HG02763 (cell line): Measurements from ENCODE around the gene SLC9A1.

Experiments
- ATAC-seq: cut with Tn5 transposase; IDR thresholded peaks from one replicate; pipeline ENCODE4 v1.9.1; 2021; ENCODE audit warnings: mild to moderate bottlenecking, moderate library complexity; ENCODE audit not compliant: unreplicated experiment

The SLC9A1 gene

GRCh38 chr1:27084107-27084506, 70.8 kb downstream of the SLC9A1 start:
- ATAC-seq, result no peak

- no peak for ATAC-seq
Measured at GRCh38 chr1:27077968-27078367, 77.0 kb downstream of the SLC9A1 start.

GRCh38 chr1:27076803-27077202, 78.1 kb downstream of the SLC9A1 start:
- no peak for ATAC-seq

DNA sequence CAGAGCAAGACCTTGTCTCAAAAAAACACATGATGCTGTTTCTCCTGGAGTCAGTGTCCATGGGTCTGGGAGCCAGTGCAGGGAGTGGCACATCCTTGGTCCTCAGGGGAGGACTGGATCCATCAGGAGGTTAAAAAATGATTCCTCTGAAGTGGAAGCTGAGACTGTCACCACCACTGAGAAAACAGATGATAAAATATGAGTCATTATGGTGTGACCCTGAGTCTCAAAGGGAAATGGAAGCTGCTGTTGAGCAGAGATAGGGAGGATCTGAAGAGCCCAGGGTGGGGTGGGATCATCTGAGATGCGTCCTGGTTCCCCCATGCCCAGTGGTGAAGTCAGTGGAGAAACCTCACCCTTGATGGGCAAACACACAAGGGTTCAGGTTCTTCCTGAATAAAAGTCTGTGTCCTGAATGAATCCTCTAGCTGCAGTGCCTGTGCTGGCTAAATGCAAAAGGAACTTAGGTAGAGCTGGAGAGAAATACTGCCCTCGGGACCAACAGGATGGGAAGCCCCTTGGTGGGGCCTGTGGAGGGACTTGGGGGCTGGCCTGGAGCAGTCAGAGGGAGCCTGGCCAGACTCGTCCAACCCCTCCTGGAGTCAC, 80.6 kb downstream of the SLC9A1 start:
- no peak for ATAC-seq

- no peak for ATAC-seq
Measured at GRCh38 chr1:27071049-27071416, 83.9 kb downstream of the SLC9A1 start.

DNA sequence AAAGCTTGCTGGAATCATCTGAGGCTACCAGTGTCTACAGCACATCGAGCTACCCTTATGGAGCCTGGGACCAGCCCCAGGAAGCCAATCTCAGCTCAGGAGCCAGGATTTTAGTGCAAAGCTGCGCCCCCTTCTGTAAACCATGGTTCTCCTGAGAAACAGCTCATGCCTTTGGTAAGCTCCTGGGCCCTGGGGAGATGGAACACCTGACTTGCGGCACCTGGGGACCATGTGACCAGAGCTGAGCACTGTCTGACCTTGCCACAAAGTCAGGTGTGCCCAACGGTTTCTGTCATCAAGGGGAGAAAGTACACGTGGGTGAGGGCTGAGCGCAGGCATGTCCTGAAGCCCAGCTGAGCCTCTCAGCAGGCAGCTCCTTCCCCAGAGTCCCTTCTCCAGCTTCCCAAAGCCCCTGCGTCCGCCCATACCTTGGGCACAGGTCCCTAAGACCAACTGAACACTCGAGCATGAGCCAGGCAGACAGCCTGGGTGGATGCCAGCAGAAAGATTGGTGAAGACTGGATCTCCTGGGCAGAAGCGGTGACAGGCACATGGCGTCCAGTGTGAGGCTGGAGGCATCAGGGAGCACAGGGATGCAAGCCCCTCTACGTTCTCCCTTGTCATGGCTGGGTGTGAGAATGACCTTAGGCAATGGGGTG, 84.4 kb downstream of the SLC9A1 start:
- no peak for ATAC-seq

DNA sequence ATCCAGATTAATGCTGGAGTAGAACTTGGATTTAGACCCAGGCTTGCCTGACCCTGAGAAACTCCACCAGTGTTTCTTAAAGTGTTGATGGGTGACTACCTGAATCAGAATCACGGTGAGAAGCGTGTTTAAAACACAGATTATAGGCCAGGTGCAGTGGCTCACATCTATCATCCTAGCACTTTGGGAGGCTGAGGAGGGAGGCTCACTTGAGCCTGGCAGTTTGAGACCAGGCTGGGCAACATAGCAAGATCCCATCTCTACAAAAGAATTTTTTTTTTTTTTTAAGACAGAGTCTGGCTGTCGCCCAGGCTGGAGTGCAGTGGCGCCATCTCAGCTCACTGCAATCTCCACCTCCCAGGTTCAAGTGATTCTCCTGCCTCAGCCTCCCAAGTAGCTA, 86.0 kb downstream of the SLC9A1 start:
- no peak for ATAC-seq

DNA sequence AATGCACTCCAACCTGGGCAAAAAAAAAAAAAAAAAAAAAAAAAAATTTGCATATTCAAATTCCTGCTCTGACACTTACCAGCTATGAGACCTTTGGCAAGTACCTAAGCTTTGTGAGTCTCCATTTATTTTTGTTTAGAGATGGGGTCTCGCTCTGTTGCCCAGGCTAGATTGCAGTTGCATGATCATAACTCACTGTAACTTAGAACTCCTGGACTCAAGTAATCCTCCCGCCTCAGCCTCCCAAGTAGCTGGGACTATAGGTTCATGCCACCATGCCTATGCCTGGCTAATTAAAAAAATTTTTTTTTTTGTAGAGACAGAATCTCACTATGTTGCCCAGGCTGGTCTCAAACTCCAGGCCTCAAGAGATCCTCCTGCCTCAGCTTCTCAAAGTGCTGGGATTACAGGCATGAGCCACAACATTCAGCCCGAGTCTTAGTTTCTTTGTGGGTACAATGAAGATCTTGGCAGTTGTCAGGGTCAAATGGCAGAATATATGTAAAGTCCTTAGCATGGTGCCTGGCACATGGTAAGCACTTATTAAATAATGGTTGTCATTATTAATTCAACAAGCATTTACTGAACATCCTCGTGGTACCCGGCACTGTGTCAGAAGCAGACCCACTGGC, 88.8 kb downstream of the SLC9A1 start:
- ATAC-seq, result no peak

DNA sequence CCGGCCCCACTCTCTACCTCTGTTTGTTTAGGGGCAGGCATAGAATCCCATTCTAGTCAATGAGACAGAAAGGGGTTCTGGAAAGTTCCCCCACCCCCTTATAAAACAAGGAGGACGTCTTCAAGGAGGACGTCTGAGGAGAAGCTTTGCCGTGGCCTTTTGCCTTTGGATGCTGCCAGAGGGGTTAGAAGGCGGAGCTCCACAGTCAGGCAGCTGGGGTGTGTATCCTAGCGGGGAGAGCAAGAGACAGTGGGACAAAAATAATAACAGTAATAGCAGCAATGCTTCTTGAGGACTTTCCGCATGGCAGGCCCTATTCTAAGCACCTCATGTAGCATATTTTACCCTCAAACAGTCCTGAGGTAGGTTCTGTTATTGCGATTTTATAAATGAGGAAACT, 94.0 kb downstream of the SLC9A1 start:
- no peak for ATAC-seq

- ATAC-seq, result no peak
Measured at GRCh38 chr1:27058966-27059669, 95.8 kb downstream of the SLC9A1 start.

- no peak for ATAC-seq
Measured at GRCh38 chr1:27057801-27058625, 96.9 kb downstream of the SLC9A1 start.

DNA sequence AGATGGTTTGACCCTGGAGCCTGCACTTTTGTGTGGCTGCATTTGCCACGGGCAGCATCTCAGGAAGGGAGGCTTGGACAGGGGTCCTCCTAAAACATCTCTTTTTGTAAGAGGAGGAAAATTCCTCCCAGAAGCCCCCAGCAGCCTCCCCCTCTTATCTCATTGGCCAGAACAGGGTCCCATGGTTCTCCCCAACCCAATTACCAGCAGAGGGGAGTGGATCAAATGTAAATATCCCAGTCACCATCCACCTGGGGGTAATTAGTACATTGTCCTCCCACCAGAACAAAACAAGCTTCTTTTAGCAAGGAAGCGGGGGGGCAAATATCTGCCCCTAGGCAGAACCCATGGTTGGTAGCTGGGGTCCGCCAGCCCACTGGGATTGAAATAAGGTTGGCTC, 97.5 kb downstream of the SLC9A1 start:
- ATAC-seq, result no peak

DNA sequence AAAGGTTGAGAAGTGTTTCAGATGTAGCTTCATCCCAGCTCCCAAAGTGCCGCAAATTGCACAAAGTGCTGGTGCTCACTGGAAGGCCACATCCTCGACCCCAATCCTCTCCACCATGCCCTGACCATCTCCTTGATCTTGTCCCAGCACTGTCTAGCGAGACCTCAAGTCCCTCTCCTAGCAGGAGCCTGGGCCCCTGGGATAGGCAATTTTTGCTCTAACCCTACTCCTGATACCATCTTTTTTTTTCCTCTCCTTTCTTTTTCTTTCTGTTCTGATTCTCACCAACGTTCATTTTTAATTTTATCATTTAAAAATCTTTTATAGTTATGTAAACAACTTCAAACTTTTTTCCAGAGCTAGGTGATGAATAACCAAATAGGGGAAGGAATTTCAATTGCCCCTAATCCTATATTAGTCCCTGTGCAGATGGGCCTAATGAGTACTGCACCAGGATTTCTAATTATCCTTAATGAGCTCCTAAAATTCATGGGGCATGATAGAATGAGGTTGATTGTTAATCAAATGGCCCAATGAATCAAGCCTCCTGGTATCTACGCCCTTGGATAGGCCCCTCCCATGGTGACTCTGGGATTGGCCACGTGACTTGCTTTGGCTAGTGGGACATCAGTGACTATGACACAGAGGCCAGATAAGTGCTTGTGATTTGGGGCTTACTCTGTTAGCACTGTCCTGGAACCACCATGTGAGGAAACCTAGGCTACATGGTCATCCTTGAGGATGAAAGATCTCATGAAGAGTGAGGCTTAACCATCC, 100.8 kb downstream of the SLC9A1 start:
- ATAC-seq, result no peak

DNA sequence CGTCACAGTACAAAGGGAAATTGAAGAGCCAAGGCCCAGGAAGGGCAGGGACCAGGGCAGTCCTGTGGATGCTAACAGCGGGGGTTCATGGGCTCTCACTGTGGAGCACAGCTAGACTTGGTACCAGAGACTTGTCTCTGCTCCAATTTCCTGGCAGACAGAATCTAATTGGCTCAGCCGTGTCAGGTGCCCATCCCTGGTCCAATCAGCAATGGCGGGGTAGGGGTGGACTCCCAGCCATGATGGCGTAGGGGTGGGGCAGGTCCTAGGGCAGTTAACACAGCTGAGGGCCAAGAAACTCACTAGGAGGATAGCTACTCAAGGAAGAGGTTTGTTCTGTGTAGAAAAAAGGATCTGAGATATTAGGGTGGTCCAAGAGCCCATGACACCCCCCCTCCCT, 102.4 kb downstream of the SLC9A1 start:
- ATAC-seq, result no peak

GRCh38 chr1:27049607-27050006, 105.3 kb downstream of the SLC9A1 start:
- ATAC-seq, result no peak

DNA sequence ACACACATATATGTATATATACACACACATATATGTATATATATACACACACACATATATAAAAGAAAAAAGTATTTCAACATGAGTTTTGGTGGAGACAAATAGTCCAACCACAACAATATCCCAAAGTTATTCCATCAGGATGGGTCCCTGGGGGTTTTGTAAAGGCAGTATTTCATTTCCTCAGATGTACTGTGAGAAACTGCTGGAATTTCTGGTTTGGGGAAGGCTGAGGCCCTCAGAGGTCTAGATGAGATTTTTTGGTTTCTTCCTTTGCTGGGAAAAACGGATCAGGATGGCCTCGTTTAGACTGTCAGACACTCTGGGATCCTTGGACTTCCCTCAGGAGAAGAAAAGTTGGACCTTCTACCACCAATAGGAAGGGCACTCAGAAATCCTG, 105.8 kb downstream of the SLC9A1 start:
- no peak for ATAC-seq
